ENCODE data around the gene PDGFB. TPM values are rescaled to one million over a fixed set of nuclear protein-coding genes. Genes with fewer than 3 reads are reported as not detected.

The PDGFB gene
- total RNA-seq, 4 donors from 2014 or later: 6.0 to 20.0 (median 8.9) TPM

DNA sequence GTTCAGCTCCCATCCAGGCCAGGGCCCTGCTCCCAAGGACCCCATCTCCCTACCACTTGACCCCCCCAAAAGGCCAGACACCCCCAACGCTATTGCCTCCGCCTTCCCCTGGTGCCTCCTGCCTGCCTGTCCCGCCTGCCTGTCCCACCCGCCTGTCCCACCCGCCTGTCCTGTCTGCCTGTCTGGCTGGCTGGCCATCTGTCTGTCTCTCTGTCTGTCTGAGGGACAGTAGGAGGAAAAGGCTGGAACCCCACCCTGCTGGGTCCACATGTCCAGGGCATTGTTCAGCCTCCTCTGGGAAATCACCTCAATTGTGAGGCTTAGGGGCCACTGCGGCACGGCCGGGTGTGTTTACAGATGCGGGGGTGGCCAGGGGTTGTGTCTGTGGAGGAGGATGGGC is 67.0 kb downstream of the PDGFB start:
- no peak for DNase-seq
- in situ Hi-C loops (cut with MboI; ENCODE audit: low sequenced_read_pairs in 4 of 4): no loop called here
- intact Hi-C loops (cut with DNase I; ENCODE audit: low total_unique reads): no loop called here
- Histone ChIP-seq H3K9me3 (no peaks in the 10 kb centered on the region), H3K4me3 (no peak overlapping the region), H3K36me3 (no peaks in the 10 kb centered on the region), H3K27ac (peak overlapping the region; percentile 60 to 80 (median 70)), H3K4me1 (peaks cover 37 to 48% of the 10 kb centered on the region in 2 donors), H3K27me3 (no peaks in the 10 kb centered on the region)
- TF ChIP-seq POLR2A (IDR thresholded peaks at IDR 0.05): no peak
- ATAC-seq: no peak

DNA sequence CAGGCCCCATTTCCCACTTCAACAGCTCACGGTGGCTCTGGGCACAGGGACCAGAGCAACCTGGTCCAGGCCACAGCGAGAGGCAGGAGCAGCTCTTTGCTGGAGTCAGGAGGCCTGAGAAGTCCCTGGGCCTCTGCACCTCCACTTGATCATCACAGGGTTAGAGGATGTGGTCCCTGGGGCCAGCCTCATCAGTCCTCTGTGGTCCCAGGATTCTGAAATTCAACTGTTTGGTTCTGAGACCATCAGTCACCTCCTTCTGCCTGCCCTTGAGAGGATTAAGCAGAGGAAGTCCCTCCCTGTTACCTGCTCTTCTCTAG is 67.4 kb downstream of the PDGFB start:
- no peaks in the 10 kb centered on the region for H3K27me3 ChIP-seq
- ATAC-seq (no peak), DNase-seq (no peak)
- in situ Hi-C loops (cut with MboI; ENCODE audit: low sequenced_read_pairs in 4 of 4): no loop called here
- intact Hi-C loops (cut with DNase I; ENCODE audit: low total_unique reads): no loop called here
- TF ChIP-seq, protein P1, sequence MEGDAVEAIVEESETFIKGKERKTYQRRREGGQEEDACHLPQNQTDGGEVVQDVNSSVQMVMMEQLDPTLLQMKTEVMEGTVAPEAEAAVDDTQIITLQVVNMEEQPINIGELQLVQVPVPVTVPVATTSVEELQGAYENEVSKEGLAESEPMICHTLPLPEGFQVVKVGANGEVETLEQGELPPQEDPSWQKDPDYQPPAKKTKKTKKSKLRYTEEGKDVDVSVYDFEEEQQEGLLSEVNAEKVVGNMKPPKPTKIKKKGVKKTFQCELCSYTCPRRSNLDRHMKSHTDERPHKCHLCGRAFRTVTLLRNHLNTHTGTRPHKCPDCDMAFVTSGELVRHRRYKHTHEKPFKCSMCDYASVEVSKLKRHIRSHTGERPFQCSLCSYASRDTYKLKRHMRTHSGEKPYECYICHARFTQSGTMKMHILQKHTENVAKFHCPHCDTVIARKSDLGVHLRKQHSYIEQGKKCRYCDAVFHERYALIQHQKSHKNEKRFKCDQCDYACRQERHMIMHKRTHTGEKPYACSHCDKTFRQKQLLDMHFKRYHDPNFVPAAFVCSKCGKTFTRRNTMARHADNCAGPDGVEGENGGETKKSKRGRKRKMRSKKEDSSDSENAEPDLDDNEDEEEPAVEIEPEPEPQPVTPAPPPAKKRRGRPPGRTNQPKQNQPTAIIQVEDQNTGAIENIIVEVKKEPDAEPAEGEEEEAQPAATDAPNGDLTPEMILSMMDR (IDR thresholded peaks at IDR 0.05 in 4 of 5, conservative IDR thresholded peaks at IDR 0.05 in 1 of 5): no peak
- no peak for TF ChIP-seq POLR2A (IDR thresholded peaks at IDR 0.05)
- H3K4me1 ChIP-seq: peaks cover 40 to 52% of the 10 kb centered on the region in 2 donors
- H3K9me3 ChIP-seq: no peaks in the 10 kb centered on the region
- peak overlapping the region; percentile 60 to 80 (median 70) for H3K27ac ChIP-seq
- no peaks in the 10 kb centered on the region for H3K36me3 ChIP-seq
- H3K4me3 ChIP-seq: no peak overlapping the region

DNA sequence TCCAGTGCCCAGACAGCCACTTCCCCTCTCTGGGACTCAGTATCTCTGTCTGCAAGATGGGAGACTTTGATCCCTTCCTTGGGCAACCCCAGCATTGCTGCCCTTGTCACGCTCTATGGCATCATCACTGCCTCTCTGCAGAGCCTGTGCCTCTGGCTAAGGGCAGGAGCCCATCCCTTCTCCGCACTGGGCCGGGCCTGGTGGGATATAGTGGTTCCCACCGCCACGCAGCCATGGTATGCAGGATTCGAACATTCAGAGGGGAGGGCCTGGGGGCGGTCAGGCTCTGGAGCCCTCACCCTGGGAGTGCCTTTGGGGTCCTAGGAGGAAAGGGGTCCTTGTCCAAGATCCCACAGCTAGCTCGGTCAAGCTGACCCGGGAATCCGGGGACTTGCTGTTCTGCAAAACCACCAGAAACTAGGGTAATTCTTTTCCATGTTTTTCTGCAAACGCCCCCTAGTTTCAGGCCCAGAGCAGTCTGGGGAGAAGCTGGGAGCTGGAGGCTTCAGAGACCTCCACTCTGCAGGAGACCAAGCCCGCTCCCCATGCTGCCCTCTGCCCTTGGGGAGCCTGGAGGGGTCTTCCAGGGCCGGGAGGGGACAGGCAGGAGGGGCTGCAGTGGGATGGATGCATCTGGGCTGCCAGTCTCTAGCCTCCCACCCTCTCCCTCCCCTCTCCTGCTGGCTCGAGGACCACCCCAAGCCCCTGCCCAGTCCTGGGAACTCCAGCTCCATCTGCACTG is 67.9 kb downstream of the PDGFB start:
- in situ Hi-C loops (cut with MboI; ENCODE audit: low sequenced_read_pairs in 4 of 4) (no loop called here), intact Hi-C loops (cut with DNase I; ENCODE audit: low total_unique reads) (no loop called here)
- no peak for ATAC-seq
- Histone ChIP-seq H3K4me3 (no peak overlapping the region), H3K27ac (peak overlapping the region; percentile 60 to 80 (median 70)), H3K36me3 (no peaks in the 10 kb centered on the region), H3K27me3 (no peaks in the 10 kb centered on the region), H3K4me1 (peaks cover 45 to 53% of the 10 kb centered on the region in 2 donors), H3K9me3 (no peaks in the 10 kb centered on the region)
- DNase-seq: no peak
- TF ChIP-seq, protein P1 (IDR thresholded peaks at IDR 0.05 in 4 of 5, conservative IDR thresholded peaks at IDR 0.05 in 1 of 5): no peak
- no peak for TF ChIP-seq POLR2A (IDR thresholded peaks at IDR 0.05)

DNA sequence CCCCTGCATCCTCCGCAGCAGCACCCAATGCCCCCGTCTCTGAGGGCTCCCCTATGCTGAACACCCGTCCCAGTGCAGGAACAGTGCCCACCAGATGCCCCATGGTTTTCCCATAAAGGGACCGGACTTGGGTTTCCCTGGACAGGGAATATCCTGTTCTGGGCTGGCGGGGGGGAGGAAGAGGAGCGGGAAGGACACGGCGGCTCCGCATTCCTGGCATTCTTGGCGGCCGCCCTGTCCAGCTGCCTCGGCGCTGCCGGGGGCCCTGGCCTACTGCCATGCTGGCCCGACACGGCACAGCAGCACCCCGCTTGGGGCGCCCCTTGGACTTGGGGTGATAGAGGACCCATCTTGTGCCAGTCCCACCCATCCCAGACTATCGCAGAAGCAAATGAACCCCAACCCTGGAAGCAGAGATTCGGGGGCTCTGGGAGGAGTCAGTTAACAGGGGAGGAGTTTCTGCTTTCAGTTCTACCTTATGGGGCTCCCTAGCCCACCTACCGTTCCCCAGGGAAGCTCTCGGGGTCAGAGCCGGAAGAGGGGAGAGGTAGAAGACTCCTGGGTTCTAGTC is 68.6 kb downstream of the PDGFB start:
- peak overlapping the region; percentile 60 to 80 (median 70) for H3K27ac ChIP-seq
- intact Hi-C loops (cut with DNase I; ENCODE audit: low total_unique reads): no loop called here
- DNase-seq (peak in 1 of 2 donors; percentile 51), ATAC-seq (peak in 1 of 2 donors; percentile 49)
- no peaks in the 10 kb centered on the region for H3K9me3 ChIP-seq
- in situ Hi-C loops (cut with MboI; ENCODE audit: low sequenced_read_pairs in 4 of 4): no loop called here
- no peaks in the 10 kb centered on the region for H3K36me3 ChIP-seq
- peaks cover 51 to 57% of the 10 kb centered on the region in 2 donors for H3K4me1 ChIP-seq
- no peaks in the 10 kb centered on the region for H3K27me3 ChIP-seq
- no peak for TF ChIP-seq POLR2A (IDR thresholded peaks at IDR 0.05)
- TF ChIP-seq, protein P1 (IDR thresholded peaks at IDR 0.05 in 4 of 5, conservative IDR thresholded peaks at IDR 0.05 in 1 of 5): no peak
- peak overlapping the region in 2 of 4 donors; percentile 11 to 12 for H3K4me3 ChIP-seq

DNA sequence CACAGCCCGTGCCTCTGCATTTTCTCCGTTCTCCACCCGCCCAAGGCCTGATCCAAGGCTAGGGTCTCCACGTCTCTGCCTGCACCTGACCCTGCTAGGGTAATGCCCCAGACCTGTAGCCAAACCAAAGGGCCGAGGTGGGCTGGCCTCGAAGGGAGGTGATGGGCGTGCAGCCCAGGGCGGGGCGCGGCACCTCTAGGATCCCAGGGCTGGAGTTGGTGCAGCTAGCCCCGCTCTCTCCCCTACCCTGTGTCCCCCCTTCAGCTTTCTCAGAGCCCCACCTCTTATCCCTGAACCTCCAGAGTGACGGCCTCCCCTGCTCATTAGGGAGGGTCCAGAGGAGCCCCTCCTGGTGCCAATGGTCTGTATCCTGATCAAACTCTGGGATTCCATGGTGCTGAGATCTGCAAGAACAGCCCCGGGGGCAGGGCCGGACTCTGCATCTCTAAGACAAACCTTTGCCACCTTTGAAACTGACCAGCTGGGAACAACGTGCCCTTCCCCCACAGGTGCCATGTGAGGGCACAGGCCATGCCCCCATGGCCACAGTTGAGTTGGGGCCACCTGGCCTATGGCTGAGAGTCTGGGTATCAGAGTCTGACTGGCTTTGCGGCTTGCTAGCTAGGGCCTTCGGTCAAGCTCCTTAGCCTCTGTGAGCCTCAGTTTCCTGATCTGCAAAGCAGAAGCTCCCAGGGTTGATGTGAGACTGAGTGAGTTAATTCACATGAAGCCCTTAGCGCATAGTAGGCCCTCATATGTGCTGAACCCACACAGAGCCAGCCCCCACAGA is 69.2 kb downstream of the PDGFB start:
- Histone ChIP-seq H3K27me3 (no peaks in the 10 kb centered on the region), H3K27ac (peak overlapping the region; percentile 39 to 80 (median 70)), H3K4me3 (peak overlapping the region in 1 of 4 donors; percentile 11), H3K36me3 (no peaks in the 10 kb centered on the region), H3K4me1 (peaks cover 57 to 61% of the 10 kb centered on the region in 2 donors), H3K9me3 (no peaks in the 10 kb centered on the region)
- DNase-seq (no peak), ATAC-seq (no peak)
- in situ Hi-C loops (cut with MboI; ENCODE audit: low sequenced_read_pairs in 4 of 4) (no loop called here), intact Hi-C loops (cut with DNase I; ENCODE audit: low total_unique reads) (loop anchor here (2.0 kb wide), 1 partner anchor 57 kb away; no protein-coding TSS in a partner anchor)
- TF ChIP-seq POLR2A (IDR thresholded peaks at IDR 0.05): no peak
- TF ChIP-seq, protein P1 (IDR thresholded peaks at IDR 0.05 in 4 of 5, conservative IDR thresholded peaks at IDR 0.05 in 1 of 5): no peak
